Measurements from ENCODE around the gene SMIM38.

- TF ChIP-seq GATA2 (IDR thresholded peaks at IDR 0.05; ENCODE audit: low read depth, low read length), result no peak
- no peak for TF ChIP-seq GATA3 (IDR thresholded peaks at IDR 0.05; ENCODE audit: low read depth, low read length)
These were observed 38.7 kb downstream of the SMIM38 start for GRCh38 chr11:69194396-69194795.
